Brain microvascular endothelial cell (primary cell): ENCODE results near the gene ESRRA.

ENCODE experiments used
- DNase-seq: peaks from one replicate; pipeline ENCODE4 v3.0.0-alpha.2; 2020
- H3K27ac ChIP-seq: fragments of 250-450 bp; sonication (Bioruptor Pico); 2 replicates; pipeline ENCODE4 v1.5.1; 2020; ENCODE audit warnings: mild to moderate bottlenecking, moderate library complexity
- H3K27me3 ChIP-seq: fragments of 250-450 bp; sonication (Bioruptor Pico); replicated peaks from 2 replicates; pipeline ENCODE4 v1.5.1; 2020; ENCODE audit warnings: mild to moderate bottlenecking
- H3K36me3 ChIP-seq: fragments of 250-450 bp; sonication (Bioruptor Pico); replicated peaks from 2 replicates; pipeline ENCODE4 v1.5.1; 2020; ENCODE audit warnings: mild to moderate bottlenecking
- H3K4me3 ChIP-seq: 2 replicates; pipeline ENCODE4 v1.5.1; 2011; ENCODE audit warnings: low read depth, mild to moderate bottlenecking, control low read depth, low read length, moderate library complexity
- CTCF ChIP-seq: IDR thresholded peaks from 2 replicates; pipeline ENCODE4 v1.5.1; 2011; ENCODE audit warnings: low read depth, mild to moderate bottlenecking, moderate library complexity, low read length, control low read depth, inconsistent platforms; ENCODE audit errors: missing control alignments
- in situ Hi-C: cut with HindIII; loops from 2 replicates; pipeline ENCODE4 v1.10.0; 2017; ENCODE audit warnings: low sequenced_read_pairs, low pct_ligation_motif_present

The ESRRA gene

GRCh38 chr11:64278576-64279190, 26.6 kb upstream of the ESRRA start:
- no peak for DNase-seq
- TF ChIP-seq CTCF: no peak
- in situ Hi-C loops: no loop called here

GRCh38 chr11:64281957-64282770, 23.2 kb upstream of the ESRRA start:
- peaks cover 2% of the 10 kb centered on the region for H3K36me3 ChIP-seq
- no peak for TF ChIP-seq CTCF
- no peak overlapping the region for H3K27ac ChIP-seq
- H3K4me3 ChIP-seq: no peak overlapping the region
- in situ Hi-C loops: no loop called here
- no peak for DNase-seq
- H3K27me3 ChIP-seq: no peaks in the 10 kb centered on the region

More at GRCh38 chr11:64278576-64279190, 26.6 kb upstream of the ESRRA start:
- Histone ChIP-seq H3K4me3 (no peak overlapping the region), H3K27ac (no peak overlapping the region), H3K36me3 (peaks cover 2% of the 10 kb centered on the region), H3K27me3 (no peaks in the 10 kb centered on the region)

- TF ChIP-seq CTCF: no peak
- no peak for DNase-seq
- H3K27ac ChIP-seq: no peak overlapping the region
- H3K36me3 ChIP-seq: peaks cover 2% of the 10 kb centered on the region
- no peaks in the 10 kb centered on the region for H3K27me3 ChIP-seq
- in situ Hi-C loops: no loop called here
- no peak overlapping the region for H3K4me3 ChIP-seq
These were observed 22.2 kb upstream of the ESRRA start for GRCh38 chr11:64283092-64283491.

GRCh38 chr11:64284048-64284961, 21.0 kb upstream of the ESRRA start, which contains the start of gene BAD:
TSS of gene BAD (minus strand) at chr11:64284665. CDS start at chr11:64284368, 297 bp downstream.
- no peak for TF ChIP-seq CTCF
- no peaks in the 10 kb centered on the region for H3K36me3 ChIP-seq
- H3K27me3 ChIP-seq: no peaks in the 10 kb centered on the region
- peak within 1 kb of the TSS; percentile 70 for H3K4me3 ChIP-seq
- peak; percentile 92 for DNase-seq
- peak within 1 kb of the TSS; percentile 66 for H3K27ac ChIP-seq
- in situ Hi-C loops: no loop called here

GRCh38 chr11:64284962-64285884, 20.1 kb upstream of the ESRRA start, which contains the start of gene GPR137:
TSS of gene GPR137 (plus strand) at chr11:64285848. CDS start at chr11:64286525, 677 bp downstream.
- no peaks in the 10 kb centered on the region for H3K27me3 ChIP-seq
- TF ChIP-seq CTCF: no peak
- peak within 1 kb of the TSS; percentile 70 for H3K4me3 ChIP-seq
- in situ Hi-C loops: no loop called here
- peak; percentile 40 for DNase-seq
- no peaks in the 10 kb centered on the region for H3K36me3 ChIP-seq
- peak within 1 kb of the TSS; percentile 66 for H3K27ac ChIP-seq
